ENCODE results near the gene RIT1. TPM values are rescaled to one million over a fixed set of nuclear protein-coding genes. Genes with fewer than 3 reads are reported as not detected.

The RIT1 gene
- total RNA-seq, 1 donor from 2014 or later: 38.3 TPM

- intact Hi-C loops (cut with DNase I): no loop called here
- Histone ChIP-seq H3K27ac (no peak overlapping the region), H3K4me3 (no peak overlapping the region), H3K27me3 (no peaks in the 10 kb centered on the region), H3K4me1 (no peaks in the 10 kb centered on the region), H3K9me3 (no peaks in the 10 kb centered on the region), H3K36me3 (peaks cover 0 to 99% of the 10 kb centered on the region in 2 donors)
- no peak for DNase-seq (ENCODE audit: extremely low spot score in 2 of 2)
- TF ChIP-seq POLR2AphosphoS5 (IDR thresholded peaks at IDR 0.05; ENCODE audit: insufficient read depth in 1 of 2, low read depth in 1 of 2) (no peak), CTCF (IDR thresholded peaks at IDR 0.05) (no peak), POLR2A (IDR thresholded peaks at IDR 0.05) (no peak)
Measured at GRCh38 chr1:155919801-155920200, 8.7 kb upstream of the RIT1 start.

- H3K36me3 ChIP-seq: peaks cover 0 to 99% of the 10 kb centered on the region in 2 donors
- no peaks in the 10 kb centered on the region for H3K27me3 ChIP-seq
- no peaks in the 10 kb centered on the region for H3K4me1 ChIP-seq
- TF ChIP-seq POLR2AphosphoS5 (IDR thresholded peaks at IDR 0.05; ENCODE audit: insufficient read depth in 1 of 2, low read depth in 1 of 2) (no peak), CTCF (IDR thresholded peaks at IDR 0.05) (no peak), POLR2A (IDR thresholded peaks at IDR 0.05) (no peak)
- H3K4me3 ChIP-seq: no peak overlapping the region
- intact Hi-C loops (cut with DNase I): no loop called here
- DNase-seq (ENCODE audit: extremely low spot score in 2 of 2): no peak
- H3K27ac ChIP-seq: no peak overlapping the region
- H3K9me3 ChIP-seq: no peaks in the 10 kb centered on the region
Measured at GRCh38 chr1:155918660-155919059, 7.5 kb upstream of the RIT1 start.

GRCh38 chr1:155913969-155914757, 3.0 kb upstream of the RIT1 start:
- Histone ChIP-seq H3K27ac (no peak overlapping the region), H3K4me3 (no peak overlapping the region), H3K36me3 (peaks cover 0 to 71% of the 10 kb centered on the region in 2 donors), H3K9me3 (no peaks in the 10 kb centered on the region), H3K4me1 (peaks cover 22% of the 10 kb centered on the region), H3K27me3 (no peaks in the 10 kb centered on the region)
- no peak for DNase-seq (ENCODE audit: extremely low spot score in 2 of 2)
- intact Hi-C loops (cut with DNase I): no loop called here
- TF ChIP-seq CTCF (IDR thresholded peaks at IDR 0.05): no peak
- TF ChIP-seq POLR2AphosphoS5 (IDR thresholded peaks at IDR 0.05; ENCODE audit: insufficient read depth in 1 of 2, low read depth in 1 of 2): no peak
- TF ChIP-seq POLR2A (IDR thresholded peaks at IDR 0.05): no peak

GRCh38 chr1:155912056-155912536, 947 bp upstream of the RIT1 start:
- H3K4me3 ChIP-seq: no peak overlapping the region
- intact Hi-C loops (cut with DNase I): no loop called here
- H3K36me3 ChIP-seq: peaks cover 0 to 68% of the 10 kb centered on the region in 2 donors
- H3K4me1 ChIP-seq: peaks cover 22% of the 10 kb centered on the region
- DNase-seq (ENCODE audit: extremely low spot score in 2 of 2): no peak
- TF ChIP-seq POLR2AphosphoS5 (IDR thresholded peaks at IDR 0.05; ENCODE audit: insufficient read depth in 1 of 2, low read depth in 1 of 2) (no peak), POLR2A (IDR thresholded peaks at IDR 0.05) (no peak), CTCF (IDR thresholded peaks at IDR 0.05) (no peak)
- H3K9me3 ChIP-seq: no peaks in the 10 kb centered on the region
- H3K27me3 ChIP-seq: no peaks in the 10 kb centered on the region
- H3K27ac ChIP-seq: peak overlapping the region; percentile 98

- Histone ChIP-seq H3K4me3 (peak overlapping the region; percentile 72 to 82), H3K9me3 (no peaks in the 10 kb centered on the region), H3K27ac (peak overlapping the region; percentile 98), H3K4me1 (peaks cover 22% of the 10 kb centered on the region), H3K27me3 (no peaks in the 10 kb centered on the region), H3K36me3 (peaks cover 0 to 54% of the 10 kb centered on the region in 2 donors)
- TF ChIP-seq POLR2A (IDR thresholded peaks at IDR 0.05) (no peak), CTCF (IDR thresholded peaks at IDR 0.05) (no peak), POLR2AphosphoS5 (IDR thresholded peaks at IDR 0.05; ENCODE audit: insufficient read depth in 1 of 2, low read depth in 1 of 2) (no peak)
- intact Hi-C loops (cut with DNase I): no loop called here
- no peak for DNase-seq (ENCODE audit: extremely low spot score in 2 of 2)
Measured at GRCh38 chr1:155910621-155911121, 478 bp downstream of the RIT1 start.

Data from vagina (tissue), 2 donors.